H1 (cell line): ENCODE measurements around the gene ZNF280B. TPM values are rescaled to one million over a fixed set of nuclear protein-coding genes. Genes with fewer than 3 reads are reported as not detected.

Experiments
- CTCF ChIA-PET: fragments of 300-600 bp; sonication (Branson Sonifier 250); formaldehyde crosslinking; loops from one replicate; lab custom pipeline; 2021; ENCODE audit not compliant: partially characterized antibody; lab: Charles Lee
- POLR2A ChIA-PET: fragments of 300-600 bp; sonication (Branson Sonifier 250); formaldehyde crosslinking; loops from one replicate; lab custom pipeline; 2021; ENCODE audit warnings: inconsistent platforms; ENCODE audit not compliant: partially characterized antibody; lab: Charles Lee
- DNase-seq, 2 experiments: peaks; one replicate each; pipeline versions ENCODE4 v3.0.0 to v3.0.0-alpha.2; 2010 to 2022; ENCODE audit warnings: low spot score in 2 of 2, low read depth in 1 of 2, mixed read lengths in 1 of 2
- FAIRE-seq: peaks from 2 replicates; lab custom pipeline; 2011; peaks lifted over from hg19 to GRCh38; lab: Jason Lieb, UNC
- H2AFZ ChIP-seq: 2 replicates; pipeline ENCODE4 v1.8.1; 2012; ENCODE audit warnings: low read length, inconsistent platforms
- H2AK5ac ChIP-seq: 2 replicates; pipeline ENCODE4 v1.6.1; 2013; ENCODE audit warnings: low read depth, low read length
- H2BK120ac ChIP-seq: replicated peaks from 2 replicates; pipeline ENCODE3; 2013; ENCODE audit warnings: low read depth, low read length, inconsistent platforms
- H2BK12ac ChIP-seq: 2 replicates; pipeline ENCODE4 v1.6.1; 2013; ENCODE audit warnings: low read depth, low read length
- H2BK15ac ChIP-seq: 2 replicates; pipeline ENCODE4 v1.6.1; 2013; ENCODE audit warnings: low read length
- H2BK20ac ChIP-seq: 2 replicates; pipeline ENCODE4 v1.6.1; 2013; ENCODE audit warnings: low read length
- H2BK5ac ChIP-seq: 2 replicates; pipeline ENCODE4 v1.6.1; 2013; ENCODE audit warnings: low read depth, low read length
- H3K14ac ChIP-seq: 2 replicates; pipeline ENCODE4 v1.6.1; 2013; ENCODE audit warnings: inconsistent platforms; ENCODE audit not compliant: insufficient read length
- H3K18ac ChIP-seq: 2 replicates; pipeline ENCODE4 v1.6.1; 2013; ENCODE audit warnings: low read length; ENCODE audit errors: extremely low read depth
- H3K23ac ChIP-seq: 2 replicates; pipeline ENCODE4 v1.6.1; 2013; ENCODE audit warnings: inconsistent platforms; ENCODE audit not compliant: insufficient read length
- H3K23me2 ChIP-seq: 2 replicates; pipeline ENCODE4 v1.6.1; 2013; ENCODE audit warnings: low read depth, low read length
- H3K27ac ChIP-seq: 2 replicates; pipeline ENCODE4 v1.6.1; 2011; ENCODE audit warnings: low read depth, low read length, inconsistent platforms
- H3K27me3 ChIP-seq, 4 experiments: replicated peaks in 1 of 4; 1 replicate in 1 of 4; 2 replicates in 3 of 4; pipeline versions ENCODE4 v1.6.1 to v1.8.1; 2011 to 2013; ENCODE audit warnings: low read length in 3 of 4, mild to moderate bottlenecking in 3 of 4, inconsistent platforms in 2 of 4, mixed read lengths in 2 of 4, moderate library complexity in 1 of 4; ENCODE audit not compliant: control insufficient read depth in 3 of 4, insufficient read depth in 3 of 4; ENCODE audit errors: extremely low read depth in 1 of 4
- H3K36me3 ChIP-seq, 4 experiments: 2 replicates each; pipeline versions ENCODE4 v1.6.1 to v1.8.1; 2011 to 2013; ENCODE audit warnings: mild to moderate bottlenecking in 4 of 4, low read length in 3 of 4, moderate library complexity in 2 of 4, control low read depth in 1 of 4, inconsistent platforms in 1 of 4; ENCODE audit not compliant: insufficient read depth in 4 of 4, control insufficient read depth in 2 of 4
- H3K4ac ChIP-seq: replicated peaks from 2 replicates; pipeline ENCODE3; 2013; ENCODE audit warnings: low read length, low read depth, mixed read lengths, inconsistent platforms; ENCODE audit not compliant: insufficient read length
- H3K4me1 ChIP-seq, 4 experiments: replicated peaks in 1 of 4; 1 replicate in 1 of 4; 2 replicates in 3 of 4; pipeline versions ENCODE4 v1.6.1 to v1.8.1; 2011 to 2013; ENCODE audit warnings: low read length in 3 of 4, inconsistent platforms in 2 of 4, mixed read lengths in 1 of 4; ENCODE audit not compliant: insufficient read depth in 4 of 4, control insufficient read depth in 3 of 4
- H3K4me2 ChIP-seq, 2 experiments: 2 replicates each; pipeline versions ENCODE4 v1.6.1 to v1.8.1; 2011 to 2013; ENCODE audit warnings: low read depth in 2 of 2, low read length in 2 of 2, control low read depth in 1 of 2, inconsistent platforms in 1 of 2, mild to moderate bottlenecking in 1 of 2; ENCODE audit not compliant: insufficient read depth in 1 of 2
- H3K4me3 ChIP-seq, 4 experiments: fragments of 200-600, 300-600 bp in 1 of 4; sonication (generic), shearing (Covaris generic), sonication (Bioruptor Twin) in 1 of 4; 2 replicates each; pipeline versions ENCODE4 v1.5.1 to v1.8.1; 2011 to 2016; ENCODE audit warnings: low read length in 4 of 4, low read depth in 3 of 4, control low read depth in 2 of 4, inconsistent platforms in 2 of 4, mild to moderate bottlenecking in 2 of 4, mixed read lengths in 1 of 4, moderate library complexity in 1 of 4; ENCODE audit not compliant: insufficient read depth in 2 of 4; ENCODE audit errors: extremely low read depth in 1 of 4
- H3K56ac ChIP-seq: replicated peaks from 2 replicates; pipeline ENCODE3; 2013; ENCODE audit warnings: low read depth, mild to moderate bottlenecking, mixed read lengths, low read length, inconsistent platforms; ENCODE audit not compliant: insufficient read length
- H3K79me1 ChIP-seq: 2 replicates; pipeline ENCODE4 v1.6.1; 2013; ENCODE audit warnings: low read depth, low read length, control low read depth
- H3K79me2 ChIP-seq, 2 experiments: 2 replicates each; pipeline versions ENCODE4 v1.6.1 to v1.8.1; 2012 to 2013; ENCODE audit warnings: low read length in 2 of 2, mild to moderate bottlenecking in 2 of 2, inconsistent platforms in 1 of 2; ENCODE audit not compliant: insufficient read depth in 2 of 2, control insufficient read depth in 1 of 2
- H3K9ac ChIP-seq, 4 experiments: replicated peaks in 1 of 4; 1 replicate in 1 of 4; 2 replicates in 3 of 4; pipeline versions ENCODE4 v1.6.1 to v1.8.1; 2011 to 2013; ENCODE audit warnings: low read depth in 3 of 4, low read length in 3 of 4, control low read depth in 2 of 4, mild to moderate bottlenecking in 2 of 4, moderate library complexity in 2 of 4, inconsistent platforms in 1 of 4; ENCODE audit errors: extremely low read depth in 1 of 4
- H3K9me3 ChIP-seq, 2 experiments: 2 replicates each; pipeline versions ENCODE4 v1.6.1 to v1.8.1; 2012 to 2013; ENCODE audit warnings: mild to moderate bottlenecking in 2 of 2, moderate library complexity in 2 of 2, control low read depth in 1 of 2, inconsistent platforms in 1 of 2, low read depth in 1 of 2, low read length in 1 of 2, mixed read lengths in 1 of 2; ENCODE audit not compliant: insufficient read depth in 2 of 2
- H4K20me1 ChIP-seq, 2 experiments: replicated peaks in 1 of 2; 2 replicates each; pipeline versions ENCODE3 to v1.8.1; 2011 to 2013; ENCODE audit warnings: inconsistent platforms in 2 of 2, low read length in 2 of 2, mild to moderate bottlenecking in 1 of 2; ENCODE audit not compliant: insufficient read depth in 2 of 2, control insufficient read depth in 1 of 2
- H4K5ac ChIP-seq: 2 replicates; pipeline ENCODE4 v1.6.1; 2013; ENCODE audit warnings: low read length, low read depth, mixed read lengths, inconsistent platforms; ENCODE audit not compliant: insufficient read length
- H4K8ac ChIP-seq: 2 replicates; pipeline ENCODE4 v1.8.0; 2013; ENCODE audit warnings: mild to moderate bottlenecking, moderate library complexity, low read length, inconsistent platforms; ENCODE audit not compliant: insufficient read depth; ENCODE audit errors: extremely low read depth
- H4K91ac ChIP-seq: replicated peaks from 2 replicates; pipeline ENCODE3; 2013; ENCODE audit warnings: low read length, mixed read lengths, inconsistent platforms; ENCODE audit not compliant: insufficient read length
- ASH2L ChIP-seq: fragments of 200-600, 300-600 bp; sonication (generic); IDR thresholded peaks from one replicate; pipeline ENCODE4 v1.7.1; 2017; ENCODE audit warnings: low read length
- EP300 ChIP-seq, 2 experiments: IDR thresholded peaks; 1 replicate in 1 of 2; 2 replicates in 1 of 2; pipeline ENCODE4 v1.6.1; 2011 to 2012; ENCODE audit warnings: low read depth in 2 of 2, low read length in 2 of 2, mild to moderate bottlenecking in 2 of 2, borderline replicate concordance in 1 of 2, inconsistent platforms in 1 of 2, moderate library complexity in 1 of 2
- EZH2 ChIP-seq: fragments of 200-600 bp; sonication (generic); IDR thresholded peaks from 2 replicates; pipeline ENCODE4 v1.7.1; 2012; ENCODE audit warnings: low read depth, mild to moderate bottlenecking, moderate library complexity, low read length, inconsistent platforms; ENCODE audit not compliant: severe bottlenecking
- GABPA ChIP-seq: IDR thresholded peaks from 2 replicates; pipeline ENCODE4 v1.6.1; 2011; ENCODE audit warnings: mild to moderate bottlenecking, low read length, moderate library complexity, borderline replicate concordance; ENCODE audit not compliant: insufficient read depth
- GTF2F1 ChIP-seq: IDR thresholded peaks from 2 replicates; pipeline ENCODE4 v1.6.1; 2012; ENCODE audit warnings: low read depth, low read length, improper control_type of control experiment, borderline replicate concordance
- MAFK ChIP-seq: IDR thresholded peaks from 2 replicates; pipeline ENCODE4 v1.6.1; 2012; ENCODE audit warnings: low read depth, mild to moderate bottlenecking, improper control_type of control experiment, low read length
- RNF2 ChIP-seq: fragments of 200-900, 300-1000 bp; sonication (generic); IDR thresholded peaks from 2 replicates; pipeline ENCODE4 v1.7.1; 2016; ENCODE audit warnings: borderline replicate concordance, low read depth, mild to moderate bottlenecking, antibody characterized with exemption, low read length; ENCODE audit not compliant: poor library complexity, severe bottlenecking; ENCODE audit errors: missing control alignments
- SUZ12 ChIP-seq: fragments of 200-600 bp; sonication (generic); IDR thresholded peaks from 2 replicates; pipeline ENCODE4 v1.6.1; 2012; ENCODE audit warnings: mild to moderate bottlenecking, inconsistent platforms, low read length, moderate library complexity, mixed read lengths
- TEAD4 ChIP-seq: IDR thresholded peaks from 2 replicates; pipeline ENCODE4 v1.6.1; 2012; ENCODE audit warnings: low read depth, low read length, inconsistent platforms, mixed read lengths
- WGBS, 2 experiments: shearing (Covaris generic) in 1 of 2; methylation state at CpG; one replicate each; pipeline versions ENCODE4 v1.1.6 to v1.1.7; 2013 to 2015; ENCODE audit warnings: low lambda C conversion rate in 2 of 2, mixed read lengths in 2 of 2, inconsistent platforms in 1 of 2, low coverage in 1 of 2, missing lambda C conversion rate in 1 of 2; ENCODE audit not compliant: insufficient replicate concordance in 2 of 2, insufficient coverage in 1 of 2, insufficient read length in 1 of 2; ENCODE audit errors: extremely low coverage in 1 of 2, missing lambda C conversion rate in 1 of 2; 5-methylcytosine and 5-hydroxymethylcytosine counted together
- polyA plus RNA-seq, 7 experiments: library from polyadenylated mRNA; depleted of rRNA in 3 of 7; stranded (reverse) in 5 of 7; unstranded in 2 of 7; fragments of >200 nt in 5 of 7; fragments of 200-250 nt in 2 of 7; gene quantifications; 1 replicate in 5 of 7; 2 replicates in 1 of 7; 4 replicates in 1 of 7; pipeline versions ENCODE4 v1.2.1 to v1.2.3, GENCODE V29; 2011 to 2013; ENCODE audit warnings: missing spikeins in 2 of 7, mixed read lengths in 2 of 7
- total RNA-seq: library from RNA; stranded (reverse); fragmentation: NEBNext Ultra II Directional; extraction: Animal tissue kit (Norgen Biotek cat#: 25700); gene quantifications from 2 replicates; pipeline ENCODE4 v1.2.1, GENCODE V29; 2021

The ZNF280B gene
- total and polyA plus RNA-seq, 2 of the 8 experiments (the other 6 are each of a cell fraction or from before 2014, with no cell fraction given) = 4.8 to 11.7 TPM

DNA sequence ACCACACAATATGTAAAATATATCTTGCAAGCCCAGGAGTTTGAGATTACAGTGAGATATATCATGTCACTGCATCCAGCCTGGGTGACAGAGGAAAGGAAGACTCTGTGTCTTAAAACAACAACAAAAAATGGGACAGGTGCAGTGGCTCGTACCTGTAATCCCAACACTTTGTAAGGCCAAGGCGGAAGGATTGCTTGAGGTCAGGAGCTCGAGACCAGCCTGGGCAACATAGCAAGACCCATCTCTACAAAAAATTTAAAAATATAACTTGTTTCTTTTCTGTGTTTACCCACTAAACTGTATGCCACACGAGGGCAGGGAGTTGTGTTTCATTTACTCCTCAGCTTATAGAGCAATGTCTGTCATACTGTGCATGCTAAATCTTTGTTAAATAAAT is 8.4 kb upstream of the ZNF280B start:
- Histone ChIP-seq H3K9me3 (peaks cover 0 to 11% of the 10 kb centered on the region in 2 experiments; a peak in 3 of 4 replicates), H3K23ac (no peak overlapping the region)
- FAIRE-seq = no peak
- TF ChIP-seq ASH2L = no peak
- TF ChIP-seq TEAD4 = no peak
- TF ChIP-seq RNF2 = no peak
- no peak for TF ChIP-seq MAFK
- no peak for TF ChIP-seq EP300 (IDR thresholded peaks at IDR 0.05; ENCODE audit: borderline replicate concordance in 1 of 2, low read depth in 2 of 2, low read length in 2 of 2)
- TF ChIP-seq SUZ12 = no peak
- TF ChIP-seq GTF2F1 = no peak
- no peak for TF ChIP-seq GABPA
- no peak for TF ChIP-seq EZH2
- TF ChIP-seq, all 59 proteins: peak for 0
- Histone ChIP-seq H3K4ac (no peak overlapping the region), H2AFZ (no peak overlapping the region), H3K36me3 (no peaks in the 10 kb centered on the region), H3K4me2 (no peak overlapping the region), H3K27ac (no peak overlapping the region), H3K4me3 (no peak overlapping the region), H4K20me1 (no peaks in the 10 kb centered on the region), H3K14ac (no peak overlapping the region), H3K79me1 (no peaks in the 10 kb centered on the region), H3K56ac (no peak overlapping the region), H3K4me1 (no peaks in the 10 kb centered on the region), H2BK5ac (no peak overlapping the region), H4K8ac (no peak overlapping the region), H3K79me2 (no peaks in the 10 kb centered on the region), H2BK20ac (no peak overlapping the region), H4K5ac (no peak overlapping the region), H2AK5ac (no peak overlapping the region), H2BK120ac (no peak overlapping the region), H3K23me2 (no peaks in the 10 kb centered on the region; the same call in 1 of the 2 replicates), H3K9ac (no peak overlapping the region), H2BK12ac (no peak overlapping the region), H4K91ac (no peak overlapping the region), H3K18ac (no peak overlapping the region), H2BK15ac (no peak overlapping the region), H3K27me3 (peaks cover 2 to 37% (median 22%) of the 10 kb centered on the region in 4 experiments; a peak in 6 of 7 replicates)
- no peak for DNase-seq
- POLR2A ChIA-PET = no interaction called here
- CTCF ChIA-PET = no interaction called here
- WGBS, 2 experiments = 72% methylated on average over 4 of the region's 4 CpGs; no CpG with 5 or more reads in 1 of the 2 experiments
